Measurements from ENCODE around the gene HLA-DQB2.

DNA sequence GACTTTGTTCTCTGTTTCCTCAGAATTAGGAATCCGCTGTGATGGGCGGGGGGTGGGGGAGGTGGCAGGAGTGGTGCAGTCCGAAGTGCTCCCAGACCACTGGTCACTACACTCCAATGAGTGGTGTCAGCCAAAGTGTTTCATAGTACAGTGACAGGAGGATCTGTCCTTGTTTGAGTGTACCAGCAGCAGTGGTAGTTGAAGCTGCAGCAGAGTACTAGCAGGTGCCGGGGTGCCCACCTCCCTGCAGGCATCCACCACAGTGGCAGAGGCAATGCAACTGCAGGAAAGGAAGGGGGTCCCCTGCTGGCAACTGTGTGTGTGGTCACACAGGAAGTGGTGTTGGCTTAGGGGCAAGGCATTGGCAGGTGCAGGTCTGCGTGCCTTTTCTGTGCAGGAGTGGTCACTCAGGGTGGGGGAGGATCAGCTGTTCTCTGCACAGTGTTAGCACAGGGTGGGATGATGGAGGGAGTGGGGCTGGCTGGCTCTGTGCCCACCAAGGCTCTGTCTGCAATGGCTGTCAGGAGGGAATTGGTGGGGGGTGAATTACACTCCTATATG, 43.8 kb upstream of the HLA-DQB2 start:
- TF ChIP-seq, protein P1, sequence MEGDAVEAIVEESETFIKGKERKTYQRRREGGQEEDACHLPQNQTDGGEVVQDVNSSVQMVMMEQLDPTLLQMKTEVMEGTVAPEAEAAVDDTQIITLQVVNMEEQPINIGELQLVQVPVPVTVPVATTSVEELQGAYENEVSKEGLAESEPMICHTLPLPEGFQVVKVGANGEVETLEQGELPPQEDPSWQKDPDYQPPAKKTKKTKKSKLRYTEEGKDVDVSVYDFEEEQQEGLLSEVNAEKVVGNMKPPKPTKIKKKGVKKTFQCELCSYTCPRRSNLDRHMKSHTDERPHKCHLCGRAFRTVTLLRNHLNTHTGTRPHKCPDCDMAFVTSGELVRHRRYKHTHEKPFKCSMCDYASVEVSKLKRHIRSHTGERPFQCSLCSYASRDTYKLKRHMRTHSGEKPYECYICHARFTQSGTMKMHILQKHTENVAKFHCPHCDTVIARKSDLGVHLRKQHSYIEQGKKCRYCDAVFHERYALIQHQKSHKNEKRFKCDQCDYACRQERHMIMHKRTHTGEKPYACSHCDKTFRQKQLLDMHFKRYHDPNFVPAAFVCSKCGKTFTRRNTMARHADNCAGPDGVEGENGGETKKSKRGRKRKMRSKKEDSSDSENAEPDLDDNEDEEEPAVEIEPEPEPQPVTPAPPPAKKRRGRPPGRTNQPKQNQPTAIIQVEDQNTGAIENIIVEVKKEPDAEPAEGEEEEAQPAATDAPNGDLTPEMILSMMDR (conservative IDR thresholded peaks at IDR 0.05; ENCODE audit: low read length) = peak; percentile 54
- TF ChIP-seq EZH2phosphoT487 (IDR thresholded peaks at IDR 0.05; ENCODE audit: borderline replicate concordance) = no peak
